B cell (primary cell): ENCODE results near the gene S100A9.

Experiments
- CTCF ChIP-seq: fragments of 200-600 bp; IDR thresholded peaks from one replicate; pipeline ENCODE4 v1.8.0; 2022; ENCODE audit warnings: antibody characterized with exemption, mild to moderate bottlenecking
- EZH2 ChIP-seq: IDR thresholded peaks from 2 replicates; pipeline ENCODE4 v1.6.1; 2012; ENCODE audit warnings: borderline replicate concordance, low read depth, mild to moderate bottlenecking, moderate library complexity, low read length; ENCODE audit not compliant: insufficient read depth, poor library complexity, severe bottlenecking

GRCh38 chr1:153309441-153309840 is 48.2 kb upstream of the S100A9 start:
- TF ChIP-seq CTCF (no peak), EZH2 (no peak)
